Myocyte (in vitro differentiated cells): ENCODE measurements around the gene KCNV2. TPM values are rescaled to one million over a fixed set of nuclear protein-coding genes. Genes with fewer than 3 reads are reported as not detected.
A peak's percentile ranks its signal among the peaks of the same experiment; 100 is the strongest.

Experiments used
- DNase-seq: peaks from one replicate; pipeline ENCODE4 v3.0.0-alpha.2; 2012; ENCODE audit warnings: low read depth
- total RNA-seq: library from RNA; depleted of rRNA; stranded (reverse); fragments of >200 nt; gene quantifications from 2 replicates; pipeline ENCODE4 v1.2.3, GENCODE V29; 2014

The KCNV2 gene
- total RNA-seq, 1 donor from 2014 or later, result not detected

- DNase-seq, result no peak
Measured at GRCh38 chr9:2758162-2758897, 41.0 kb downstream of the KCNV2 start.

GRCh38 chr9:2758898-2759510 lies 41.7 kb downstream of the KCNV2 start:
- no peak for DNase-seq

GRCh38 chr9:2761424-2761823 lies 44.1 kb downstream of the KCNV2 start:
- DNase-seq, result no peak

- DNase-seq, result peak; percentile 37
Measured at GRCh38 chr9:2764353-2764752, 47.0 kb downstream of the KCNV2 start.

GRCh38 chr9:2765250-2765880 lies 48.1 kb downstream of the KCNV2 start:
- no peak for DNase-seq

GRCh38 chr9:2767800-2768677 lies 50.7 kb downstream of the KCNV2 start:
- no peak for DNase-seq

- no peak for DNase-seq
Measured at GRCh38 chr9:2771087-2771486, 53.8 kb downstream of the KCNV2 start.

GRCh38 chr9:2771661-2772060 lies 54.4 kb downstream of the KCNV2 start:
- peak; percentile 8 for DNase-seq

- DNase-seq, result no peak
Measured at GRCh38 chr9:2777454-2777853, 60.1 kb downstream of the KCNV2 start.

GRCh38 chr9:2778816-2779215 lies 61.5 kb downstream of the KCNV2 start:
- DNase-seq, result no peak

Other genes starting within 250 kb of the KCNV2 start
- gene VLDLR, start 95.7 kb upstream of the KCNV2 start, total RNA-seq, result 2.1 and 13.9 TPM in 2 replicates
- gene PUM3, start 126.6 kb downstream of the KCNV2 start, total RNA-seq, result 37.9 and 45.2 TPM in 2 replicates